ENCODE data around the gene PRICKLE4. TPM values are rescaled to one million over a fixed set of nuclear protein-coding genes. Genes with fewer than 3 reads are reported as not detected.

Gene PRICKLE4
- total and polyA plus RNA-seq, 2 of the 13 experiments (the other 11 are each of a cell fraction or from before 2014, with no cell fraction given), result 0.92 to 1.2 TPM

- no peak for TF ChIP-seq ATF6 (CRISPR knock-in tag; conservative IDR thresholded peaks at IDR 0.05)
- no peak for TF ChIP-seq ZNF878 (CRISPR knock-in tag; IDR thresholded peaks at IDR 0.05)
- no peak; the same call in 1 of the 2 replicates for TF ChIP-seq ZNF564 (CRISPR knock-in tag; IDR thresholded peaks at IDR 0.05)
- TF ChIP-seq ZNF253 (CRISPR knock-in tag; IDR thresholded peaks at IDR 0.05; ENCODE audit: borderline replicate concordance), result no peak; the same call in 1 of the 2 replicates
- no peak for TF ChIP-seq KDM6A (CRISPR knock-in tag; IDR thresholded peaks at IDR 0.05; ENCODE audit: low read depth)
- TF ChIP-seq TP53 (CRISPR knock-in tag; conservative IDR thresholded peaks at IDR 0.05), result peak; percentile 72; the same call in 1 of the 2 replicates
- TF ChIP-seq HOXA9 (CRISPR knock-in tag; IDR thresholded peaks at IDR 0.05; ENCODE audit: borderline replicate concordance), result no peak
- TF ChIP-seq POLR2G (IDR thresholded peaks at IDR 0.05; ENCODE audit: low read depth, low read length), result peak; percentile 90
- no peak for TF ChIP-seq ZBTB37 (CRISPR knock-in tag; IDR thresholded peaks at IDR 0.05)
- no peak for TF ChIP-seq ZNF773 (CRISPR knock-in tag; IDR thresholded peaks at IDR 0.05; ENCODE audit: borderline replicate concordance)
- TF ChIP-seq RAD51 (IDR thresholded peaks at IDR 0.05; ENCODE audit: borderline replicate concordance), result no peak
- TF ChIP-seq KLF11 (CRISPR knock-in tag; IDR thresholded peaks at IDR 0.05), result peak; percentile 74; the same call in 1 of the 2 replicates
- no peak for TF ChIP-seq ZNF382 (CRISPR knock-in tag; IDR thresholded peaks at IDR 0.05; ENCODE audit: borderline replicate concordance)
- TF ChIP-seq ZNF138 (CRISPR knock-in tag; IDR thresholded peaks at IDR 0.05; ENCODE audit: low read depth), result peak; percentile 69; the same call in 1 of the 2 replicates
- TF ChIP-seq ZNF597 (CRISPR knock-in tag; IDR thresholded peaks at IDR 0.05), result no peak
- peak; percentile 75 for TF ChIP-seq NFRKB (IDR thresholded peaks at IDR 0.05)
- 0 out of 2 replicates have a peak, but pooled peaks have one; percentile 33 for TF ChIP-seq ZBTB43 (CRISPR knock-in tag; conservative IDR thresholded peaks at IDR 0.05)
- no peak for TF ChIP-seq ZNF446 (CRISPR knock-in tag; IDR thresholded peaks at IDR 0.05)
- TF ChIP-seq SALL2 (CRISPR knock-in tag; IDR thresholded peaks at IDR 0.05), result peak; percentile 93
- peak; percentile 9; the same call in 1 of the 2 replicates for TF ChIP-seq ZNF383 (CRISPR knock-in tag; IDR thresholded peaks at IDR 0.05; ENCODE audit: borderline replicate concordance)
- no peak for TF ChIP-seq CEBPB (IDR thresholded peaks at IDR 0.05; ENCODE audit: borderline replicate concordance, low read depth, low read length)
- no peak for TF ChIP-seq ZNF549 (CRISPR knock-in tag; IDR thresholded peaks at IDR 0.05)
- TF ChIP-seq CREB1 (IDR thresholded peaks at IDR 0.05), result peak; percentile 97
- peak; percentile 99 for TF ChIP-seq CREB1 (CRISPR knock-in tag; IDR thresholded peaks at IDR 0.05)
- peak; percentile 49 for TF ChIP-seq NFYC (CRISPR knock-in tag; IDR thresholded peaks at IDR 0.05)
- peak; percentile 100 for TF ChIP-seq GABPB1 (CRISPR knock-in tag; IDR thresholded peaks at IDR 0.05)
- TF ChIP-seq MBD4 (IDR thresholded peaks at IDR 0.05; ENCODE audit: borderline replicate concordance, low read length), result no peak
Observed at GRCh38 chr6:41787219-41787917, 6.8 kb downstream of the PRICKLE4 start, which contains the start of gene TOMM6 (continued).

All from HepG2 (cell line).